ENCODE results near the gene DOCK2. TPM values are rescaled to one million over a fixed set of nuclear protein-coding genes. Genes with fewer than 3 reads are reported as not detected.
A peak's percentile ranks its signal among the peaks of the same experiment; 100 is the strongest.

The DOCK2 gene
- polyA plus RNA-seq, 3 donors = 57.5 to 178 (median 115) TPM

GRCh38 chr5:169989365-169989764, 352.3 kb downstream of the DOCK2 start:
- Histone ChIP-seq H2AFZ (ENCODE audit: insufficient read depth, low read depth, low read length, poor library complexity, severe bottlenecking) (no peak overlapping the region), H3K4me3 (replicated peaks in 1 of 3; ENCODE audit: low read depth in 2 of 3, low read length in 3 of 3) (no peak overlapping the region), H3K27ac (ENCODE audit: low read depth in 1 of 2, low read length in 2 of 2) (no peak overlapping the region), H3K9ac (ENCODE audit: insufficient read depth, low read length, poor library complexity, severe bottlenecking) (no peak overlapping the region), H3K4me1 (ENCODE audit: control insufficient read depth in 1 of 2, insufficient read depth in 2 of 2, low read length in 2 of 2) (no peaks in the 10 kb centered on the region), H3K9me3 (replicated peaks in 1 of 2; ENCODE audit: control insufficient read depth in 1 of 2, insufficient read depth in 1 of 2, low read length in 2 of 2) (no peaks in the 10 kb centered on the region), H4K20me1 (ENCODE audit: insufficient read depth, low read length) (peaks cover 74% of the 10 kb centered on the region), H3K27me3 (ENCODE audit: control insufficient read depth in 2 of 2, insufficient read depth in 2 of 2, low read length in 2 of 2) (no peaks in the 10 kb centered on the region), H3K36me3 (replicated peaks in 1 of 2; ENCODE audit: control insufficient read depth in 1 of 2, insufficient read depth in 2 of 2, low read length in 2 of 2) (peaks cover 94 to 99% of the 10 kb centered on the region in 2 donors), H3K4me2 (replicated peaks; ENCODE audit: extremely low read depth, low read length, poor library complexity, severe bottlenecking) (no peak overlapping the region), H3K79me2 (ENCODE audit: insufficient read depth, low read length) (no peaks in the 10 kb centered on the region)
- TF ChIP-seq, protein P1, sequence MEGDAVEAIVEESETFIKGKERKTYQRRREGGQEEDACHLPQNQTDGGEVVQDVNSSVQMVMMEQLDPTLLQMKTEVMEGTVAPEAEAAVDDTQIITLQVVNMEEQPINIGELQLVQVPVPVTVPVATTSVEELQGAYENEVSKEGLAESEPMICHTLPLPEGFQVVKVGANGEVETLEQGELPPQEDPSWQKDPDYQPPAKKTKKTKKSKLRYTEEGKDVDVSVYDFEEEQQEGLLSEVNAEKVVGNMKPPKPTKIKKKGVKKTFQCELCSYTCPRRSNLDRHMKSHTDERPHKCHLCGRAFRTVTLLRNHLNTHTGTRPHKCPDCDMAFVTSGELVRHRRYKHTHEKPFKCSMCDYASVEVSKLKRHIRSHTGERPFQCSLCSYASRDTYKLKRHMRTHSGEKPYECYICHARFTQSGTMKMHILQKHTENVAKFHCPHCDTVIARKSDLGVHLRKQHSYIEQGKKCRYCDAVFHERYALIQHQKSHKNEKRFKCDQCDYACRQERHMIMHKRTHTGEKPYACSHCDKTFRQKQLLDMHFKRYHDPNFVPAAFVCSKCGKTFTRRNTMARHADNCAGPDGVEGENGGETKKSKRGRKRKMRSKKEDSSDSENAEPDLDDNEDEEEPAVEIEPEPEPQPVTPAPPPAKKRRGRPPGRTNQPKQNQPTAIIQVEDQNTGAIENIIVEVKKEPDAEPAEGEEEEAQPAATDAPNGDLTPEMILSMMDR (IDR thresholded peaks at IDR 0.05) = no peak
- H3K27me3 Mint-ChIP-seq (ENCODE audit: low read depth in 3 of 3) = no peaks in the 10 kb centered on the region
- 100% methylated on average over 1 of the region's 1 CpG for WGBS (ENCODE audit: insufficient coverage)
- DNase-seq = no peak
- H3K9me3 Mint-ChIP-seq = no peaks in the 10 kb centered on the region
- no peaks in the 10 kb centered on the region for H3K4me1 Mint-ChIP-seq
- H3K27ac Mint-ChIP-seq = peak overlapping the region in 1 of 7 donors; percentile 16
- peaks cover 87 to 95% of the 10 kb centered on the region in 2 donors for H3K36me3 Mint-ChIP-seq
- no peak overlapping the region for H3K4me3 Mint-ChIP-seq
- intact Hi-C loops (cut with micrococcal nuclease) = no loop called here

- Histone ChIP-seq H3K4me2 (replicated peaks; ENCODE audit: extremely low read depth, low read length, poor library complexity, severe bottlenecking) (no peak overlapping the region), H3K27ac (ENCODE audit: low read depth in 1 of 2, low read length in 2 of 2) (no peak overlapping the region), H4K20me1 (ENCODE audit: insufficient read depth, low read length) (peaks cover 69% of the 10 kb centered on the region), H3K4me3 (replicated peaks in 1 of 3; ENCODE audit: low read depth in 2 of 3, low read length in 3 of 3) (no peak overlapping the region), H3K9me3 (replicated peaks in 1 of 2; ENCODE audit: control insufficient read depth in 1 of 2, insufficient read depth in 1 of 2, low read length in 2 of 2) (no peaks in the 10 kb centered on the region), H3K79me2 (ENCODE audit: insufficient read depth, low read length) (no peaks in the 10 kb centered on the region), H3K27me3 (ENCODE audit: control insufficient read depth in 2 of 2, insufficient read depth in 2 of 2, low read length in 2 of 2) (no peaks in the 10 kb centered on the region), H3K9ac (ENCODE audit: insufficient read depth, low read length, poor library complexity, severe bottlenecking) (no peak overlapping the region), H3K36me3 (replicated peaks in 1 of 2; ENCODE audit: control insufficient read depth in 1 of 2, insufficient read depth in 2 of 2, low read length in 2 of 2) (peaks cover 94 to 100% of the 10 kb centered on the region in 2 donors), H2AFZ (ENCODE audit: insufficient read depth, low read depth, low read length, poor library complexity, severe bottlenecking) (no peak overlapping the region), H3K4me1 (ENCODE audit: control insufficient read depth in 1 of 2, insufficient read depth in 2 of 2, low read length in 2 of 2) (no peaks in the 10 kb centered on the region)
- DNase-seq = no peak
- Mint-ChIP-seq H3K36me3 (peaks cover 86 to 95% of the 10 kb centered on the region in 2 donors), H3K27ac (peak overlapping the region in 2 of 7 donors; percentile 28 to 51), H3K27me3 (ENCODE audit: low read depth in 3 of 3) (no peaks in the 10 kb centered on the region), H3K4me1 (no peaks in the 10 kb centered on the region), H3K4me3 (no peak overlapping the region), H3K9me3 (no peaks in the 10 kb centered on the region)
- intact Hi-C loops (cut with micrococcal nuclease) = no loop called here
- WGBS (ENCODE audit: insufficient coverage) = 97% methylated on average over 7 of the region's 8 CpGs
- TF ChIP-seq, protein P1 (IDR thresholded peaks at IDR 0.05) = no peak
Measured at GRCh38 chr5:169991115-169991869, 354.2 kb downstream of the DOCK2 start.

Data from CD14-positive monocyte (primary cell).